NCI-H128 (cell line): Measurements from ENCODE around the gene ZNF384.

ENCODE experiments used
- DNase-seq: peaks from one replicate; lab custom pipeline; 2025; ENCODE audit not compliant: unreplicated experiment; lab: John Stamatoyannopoulos, UW

Gene ZNF384

DNA sequence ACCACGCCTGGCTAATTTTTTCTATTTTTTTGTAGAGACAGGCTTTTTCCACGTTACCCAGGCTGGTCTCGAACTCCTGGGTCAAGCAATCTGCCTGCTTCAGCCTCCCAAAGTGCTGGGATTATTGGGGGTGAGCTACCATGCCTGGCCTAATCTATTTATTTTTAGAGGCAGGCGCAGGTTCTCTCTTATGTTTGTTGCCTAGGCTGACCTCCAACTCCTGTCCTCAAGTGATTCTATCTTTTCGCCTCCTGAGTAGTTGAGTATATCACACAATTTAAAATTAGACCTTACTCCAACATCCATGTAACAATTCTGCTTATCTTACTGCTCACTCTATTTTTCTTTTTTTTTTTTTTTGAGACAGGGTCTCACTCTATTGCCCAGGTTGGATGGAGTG lies 35.2 kb downstream of the ZNF384 start:
- DNase-seq: no peak

DNA sequence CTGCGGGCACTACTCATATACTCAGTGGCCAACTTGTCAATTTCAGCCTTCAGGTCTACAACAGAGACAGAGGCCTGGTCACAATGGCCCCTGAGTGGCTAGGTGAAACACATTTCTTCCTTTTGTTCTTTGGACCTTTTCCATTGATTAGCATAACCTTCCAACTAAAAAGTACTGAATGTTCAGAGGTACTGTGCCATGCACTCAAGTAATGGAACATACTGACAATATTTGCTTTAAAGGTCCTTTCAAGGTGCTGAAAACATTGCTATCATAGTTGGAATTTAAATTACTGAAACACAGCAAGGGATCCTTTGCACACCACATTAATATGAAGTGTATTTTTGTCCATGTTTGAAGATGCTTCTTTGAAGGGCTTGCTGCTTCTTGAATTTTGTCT lies 35.8 kb downstream of the ZNF384 start:
- no peak for DNase-seq

DNA sequence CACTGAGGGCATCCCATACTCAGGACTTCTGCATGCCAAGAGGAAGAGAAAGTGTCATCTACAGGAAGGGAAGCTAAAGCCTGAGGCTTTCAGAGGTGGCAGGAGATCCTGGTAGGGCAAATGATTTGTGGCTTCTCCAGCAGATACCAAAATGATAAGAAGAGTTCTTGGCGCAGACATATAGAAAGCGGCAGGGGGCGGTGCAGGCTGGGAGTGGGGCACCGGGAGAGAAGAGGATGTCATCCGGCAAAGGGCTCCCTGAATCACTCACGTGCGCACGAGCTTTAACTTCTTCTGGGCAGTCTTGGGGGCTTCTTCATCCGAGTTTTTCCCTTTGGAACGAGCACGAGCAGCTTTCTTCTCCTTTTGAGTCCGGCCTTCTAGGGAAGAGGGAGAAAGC lies 36.8 kb downstream of the ZNF384 start:
- DNase-seq: no peak

DNA sequence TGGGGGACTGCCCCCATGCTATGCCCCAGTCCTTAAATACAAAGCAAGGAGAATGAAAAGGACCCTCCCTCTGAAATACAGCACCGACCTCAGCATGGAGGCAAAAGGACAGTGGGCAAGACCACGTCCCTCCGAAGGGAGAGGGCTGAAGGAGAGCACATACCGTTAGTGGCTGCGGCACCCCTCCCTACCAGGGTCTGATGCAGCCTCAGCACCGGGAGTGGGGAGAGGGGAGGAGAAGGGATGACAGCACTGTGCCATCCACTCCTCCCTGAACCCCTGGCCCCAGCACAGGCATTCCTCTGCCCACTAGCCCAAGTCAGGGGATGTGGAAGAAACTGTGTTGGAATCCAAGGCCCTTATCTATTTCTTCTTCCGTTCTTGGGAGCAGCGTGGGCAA lies 38.3 kb downstream of the ZNF384 start:
- DNase-seq: no peak

DNA sequence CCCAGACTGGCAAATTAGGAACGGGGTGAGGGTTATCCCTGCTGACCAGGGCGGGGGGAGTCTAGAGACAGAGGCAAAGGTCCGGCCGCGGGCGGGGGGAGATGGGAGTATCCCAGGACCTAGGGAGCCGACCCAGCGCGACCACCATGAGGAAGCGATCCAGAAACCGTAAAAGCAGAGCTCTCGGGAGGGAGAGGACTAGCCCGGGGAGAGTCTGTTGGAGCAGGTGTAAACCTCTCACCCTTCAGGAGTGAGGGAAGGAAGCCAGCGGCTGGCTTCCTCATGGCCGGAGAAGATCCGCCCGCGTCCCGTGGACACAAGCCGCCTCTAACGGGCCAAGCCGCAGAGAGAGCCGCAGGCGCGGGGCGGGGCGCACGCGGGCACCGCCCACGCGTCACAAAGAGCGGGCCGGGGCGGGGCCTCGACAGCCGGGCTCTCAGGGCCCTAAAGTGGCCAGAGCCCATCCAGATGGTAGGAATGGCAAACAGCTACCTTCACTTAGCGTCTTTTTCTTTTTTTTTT lies 42.0 kb downstream of the ZNF384 start, which contains the start of gene ACRBP:
Gene ACRBP (minus strand): TSS at position 350 of the 522 bp plus-strand sequence. CDS start 66 bp downstream, at position 284.
- no peak for DNase-seq

- DNase-seq: no peak
Observed at GRCh38 chr12:6646276-6647082, 42.7 kb downstream of the ZNF384 start.

GRCh38 chr12:6644903-6645302 lies 44.3 kb downstream of the ZNF384 start:
- DNase-seq: no peak

DNA sequence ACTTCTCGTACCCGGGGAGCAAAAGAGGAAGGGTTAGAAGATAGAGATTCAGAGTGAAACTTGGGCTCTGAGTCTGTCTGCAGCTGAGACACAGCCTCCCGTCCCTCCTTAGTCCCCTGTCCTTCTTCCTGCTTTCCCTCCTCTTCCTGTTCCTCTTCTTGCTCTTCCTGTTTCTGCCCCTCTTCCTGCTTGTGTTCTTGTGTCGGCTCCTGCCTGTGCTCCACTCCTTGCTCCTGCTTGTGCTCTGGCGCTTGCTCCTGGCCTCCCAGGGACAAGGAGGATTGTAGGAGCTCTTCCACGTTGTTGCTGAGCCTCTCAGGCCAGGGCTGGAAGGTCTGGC lies 44.9 kb downstream of the ZNF384 start:
- DNase-seq: no peak

DNA sequence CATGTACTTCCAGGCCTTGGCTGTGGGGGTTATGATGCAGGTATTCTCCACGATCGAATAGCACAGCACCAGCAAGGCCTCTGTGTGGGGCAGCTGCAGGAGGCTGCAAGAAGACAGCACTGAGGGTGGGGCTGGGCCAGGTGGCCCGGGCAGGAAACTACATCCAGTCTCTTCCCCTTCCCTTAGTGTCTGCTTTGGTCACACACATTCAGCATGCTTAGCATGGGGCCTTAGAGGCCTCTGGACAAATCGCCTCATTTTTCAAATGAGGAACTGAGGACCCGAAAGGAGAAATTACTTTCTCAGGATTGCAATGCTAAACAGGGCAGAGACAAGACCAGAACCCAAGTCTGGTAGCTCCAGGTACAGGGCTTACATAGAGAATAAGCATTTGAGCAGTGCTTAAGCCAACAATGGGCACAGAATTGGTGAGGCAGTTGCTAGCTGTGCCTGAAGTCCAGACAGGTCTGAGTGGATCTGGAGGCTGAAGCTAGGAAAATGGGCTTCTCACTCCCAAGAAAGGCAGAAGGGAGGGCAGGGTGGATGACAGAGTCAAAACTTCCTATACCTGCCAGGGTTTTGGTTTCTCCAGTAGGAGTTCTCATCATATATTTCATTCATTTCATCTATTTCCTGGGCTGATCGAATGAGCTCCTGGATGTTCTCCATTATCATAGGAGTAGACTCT lies 45.5 kb downstream of the ZNF384 start:
- DNase-seq: no peak

- no peak for DNase-seq
Observed at GRCh38 chr12:6641131-6641530, 48.0 kb downstream of the ZNF384 start.

DNA sequence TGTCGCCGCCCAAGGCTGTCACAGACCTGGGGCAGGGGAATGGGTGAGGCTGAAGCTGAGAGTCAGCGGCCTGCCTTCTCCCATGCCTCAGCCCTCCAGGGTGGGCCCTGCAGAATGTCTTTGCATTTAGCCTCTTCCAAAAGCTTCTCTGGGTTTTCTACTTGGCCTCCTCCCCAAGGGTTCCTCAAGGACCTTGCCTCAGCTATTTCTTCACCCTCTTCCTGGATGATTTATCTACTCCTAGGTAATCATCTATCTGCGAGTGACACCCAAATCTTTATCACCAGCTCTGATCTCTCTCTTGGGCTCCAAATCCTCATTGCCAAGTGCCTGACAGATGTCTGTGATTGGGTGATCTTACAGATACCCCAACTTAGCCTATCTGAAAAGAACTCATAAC lies 48.7 kb downstream of the ZNF384 start:
- no peak for DNase-seq

DNA sequence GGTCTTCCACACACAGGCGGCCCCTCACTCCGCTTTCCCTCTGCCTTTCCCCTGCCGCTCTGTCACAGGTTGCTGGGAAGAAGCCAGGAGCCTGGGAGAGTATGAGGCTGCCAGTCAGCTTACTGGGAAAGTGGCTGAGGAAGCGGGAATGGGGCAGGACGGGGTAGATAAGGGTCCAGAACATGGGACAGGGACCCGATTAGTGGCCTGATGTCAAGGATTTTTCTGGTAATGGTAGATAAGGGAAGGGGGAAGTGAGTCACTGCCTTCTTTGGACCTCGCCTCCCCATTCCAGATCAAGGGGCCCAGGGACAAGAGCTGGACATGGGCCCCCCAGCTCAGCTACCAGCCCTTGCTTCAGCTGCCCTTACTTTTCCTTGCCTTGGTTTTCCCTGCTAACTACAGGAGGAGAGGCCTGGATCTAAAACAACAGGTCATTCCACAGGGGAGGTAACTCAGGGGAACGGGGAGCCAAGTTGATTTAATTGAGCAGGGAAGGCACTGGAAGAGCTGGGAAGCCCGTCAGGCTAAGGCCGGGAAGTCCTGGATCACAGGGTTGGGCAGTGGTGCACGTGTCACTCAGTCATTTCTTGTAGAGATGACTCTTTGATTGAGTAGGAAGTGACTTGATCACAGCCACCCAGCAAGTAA lies 49.9 kb downstream of the ZNF384 start:
- DNase-seq: no peak

DNA sequence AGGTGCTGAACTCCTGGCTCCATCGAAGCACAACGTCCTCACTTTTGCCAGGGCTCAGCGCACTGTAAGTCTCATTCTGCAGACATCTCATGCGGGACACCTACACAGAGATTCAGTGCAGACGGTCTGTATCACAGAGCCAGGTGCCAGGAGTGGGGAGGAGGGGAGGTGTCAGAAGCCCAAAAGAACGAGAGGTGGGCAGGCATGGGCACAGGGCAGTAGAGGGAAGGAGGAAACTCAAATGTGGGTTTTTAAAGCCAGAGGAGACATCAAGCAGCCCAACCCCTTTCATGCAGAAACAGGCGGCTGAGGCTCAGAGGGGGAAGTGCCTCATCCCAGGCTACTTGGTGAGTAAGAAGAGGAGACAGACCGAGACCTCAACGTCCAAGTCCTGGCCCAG lies 50.9 kb downstream of the ZNF384 start:
- DNase-seq: no peak

DNA sequence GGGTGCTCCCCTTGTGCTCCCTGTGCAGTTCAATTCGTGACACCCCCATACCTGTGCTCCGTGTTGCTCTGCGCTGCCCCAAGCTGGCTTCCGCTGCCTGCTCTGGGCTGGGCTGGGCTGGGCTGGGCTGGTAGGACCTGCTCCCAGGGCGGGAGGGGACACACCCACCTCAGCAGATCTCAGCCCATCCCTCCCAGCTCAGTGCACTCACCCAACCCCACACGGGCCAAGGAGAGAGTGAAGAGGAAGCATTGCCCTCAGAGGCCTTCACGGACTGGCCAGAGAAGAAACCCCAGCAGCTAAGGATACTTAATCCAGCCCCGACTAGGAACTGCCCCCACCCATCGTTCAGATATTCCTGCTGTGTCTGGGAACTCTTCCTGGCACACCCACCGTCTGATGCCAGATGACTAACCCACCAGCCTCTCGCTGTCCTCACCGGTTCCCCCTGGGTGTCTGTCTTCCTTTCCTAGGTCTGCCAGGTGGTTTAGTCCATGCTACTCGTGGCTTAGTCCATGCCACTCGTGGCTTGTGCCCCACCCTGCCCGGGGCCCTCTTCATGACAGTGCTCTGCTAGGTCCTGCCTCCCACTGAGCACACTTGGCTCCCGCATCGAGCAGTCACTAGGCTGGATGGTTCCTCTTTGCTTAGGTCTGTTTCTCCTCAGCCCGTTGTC lies 53.2 kb downstream of the ZNF384 start, which contains the start of gene LPAR5:
Gene LPAR5 (minus strand): TSS at position 104 of the 676 bp plus-strand sequence. CDS start 14,711 bp downstream, outside the sequence.
- no peak for DNase-seq

DNA sequence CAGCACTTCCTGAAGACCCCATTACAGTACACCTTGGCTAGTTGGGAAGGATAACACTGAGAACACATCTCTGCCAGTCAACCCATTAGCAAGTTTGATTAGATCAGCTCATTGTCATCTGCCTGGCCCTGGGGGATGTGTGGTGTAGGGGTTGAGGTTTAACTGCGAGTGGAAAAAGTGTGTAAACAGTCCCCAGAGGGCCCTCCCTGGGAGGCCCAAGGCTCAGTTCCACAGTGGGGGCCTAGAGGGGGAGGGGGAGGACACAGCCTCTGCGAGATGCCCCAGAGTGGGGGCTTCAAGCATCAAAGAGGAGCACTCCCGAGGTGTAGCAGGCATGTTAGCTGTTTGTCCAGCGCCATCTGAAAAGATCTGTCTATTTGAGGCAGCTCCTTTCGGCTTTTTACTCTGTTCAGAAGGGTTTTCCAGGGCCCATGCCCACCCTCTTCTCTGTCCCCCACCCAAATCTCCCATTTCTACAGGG lies 53.8 kb downstream of the ZNF384 start:
- DNase-seq: no peak

- no peak for DNase-seq
Observed at GRCh38 chr12:6632026-6632983, 56.9 kb downstream of the ZNF384 start.

GRCh38 chr12:6631549-6631961 lies 57.6 kb downstream of the ZNF384 start:
- DNase-seq: no peak

DNA sequence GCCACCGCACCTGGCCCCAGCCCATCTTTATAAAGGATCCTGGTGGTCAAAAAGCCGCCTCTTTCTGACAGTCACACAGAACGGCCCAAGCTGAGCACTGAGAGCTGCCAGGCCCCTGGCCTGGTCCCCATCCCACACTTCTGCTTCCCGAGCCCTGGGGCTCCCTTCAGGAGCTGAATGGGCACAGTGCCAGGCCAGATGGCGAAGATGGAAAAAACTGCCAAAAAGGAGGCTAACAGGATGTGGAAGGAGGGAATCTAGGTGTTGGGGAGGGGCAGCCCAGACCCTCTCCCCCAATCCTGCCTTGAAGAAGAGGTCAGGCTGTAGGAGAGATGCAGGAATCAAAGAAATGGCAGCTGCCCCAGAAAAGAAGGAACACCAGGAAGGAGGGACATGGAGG lies 58.4 kb downstream of the ZNF384 start:
- DNase-seq: no peak

DNA sequence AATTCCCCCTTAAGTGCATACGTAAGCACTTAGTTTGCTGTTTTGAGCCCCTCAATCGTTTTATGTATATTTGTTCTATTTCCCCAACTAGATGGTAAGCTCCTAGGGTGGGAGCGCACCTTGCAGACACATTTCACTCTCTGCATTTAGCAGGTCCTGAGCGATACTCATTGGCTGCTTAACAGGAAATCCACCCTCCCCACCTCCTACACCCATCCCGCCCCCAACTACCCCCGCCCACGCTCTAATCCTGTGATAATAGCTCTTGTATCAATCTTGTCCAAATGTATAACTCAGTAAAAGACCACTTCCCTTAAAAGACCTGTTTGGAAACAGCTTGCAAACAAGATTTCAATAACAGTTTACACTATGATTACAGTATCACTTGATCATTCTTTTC lies 61.6 kb downstream of the ZNF384 start:
- no peak for DNase-seq
